Mammary epithelial cell (primary cell): ENCODE results near the gene ZNF385B.

Source experiments
- EZH2 ChIP-seq: IDR thresholded peaks from 2 replicates; pipeline ENCODE4 v1.6.1; 2012; ENCODE audit warnings: low read length, inconsistent platforms, borderline replicate concordance
- TF ChIP-seq, protein P1 (sequence below), 2 donors: IDR thresholded peaks in 1 of 2; conservative IDR thresholded peaks in 1 of 2; 2 replicates each; pipeline ENCODE4 v1.5.1; 2011 to 2012; ENCODE audit warnings: inconsistent platforms in 2 of 2, low read length in 2 of 2, mild to moderate bottlenecking in 2 of 2, control low read depth in 1 of 2, low read depth in 1 of 2; ENCODE audit not compliant: insufficient read depth in 1 of 2; ENCODE audit errors: extremely low read depth in 1 of 2

DNA sequence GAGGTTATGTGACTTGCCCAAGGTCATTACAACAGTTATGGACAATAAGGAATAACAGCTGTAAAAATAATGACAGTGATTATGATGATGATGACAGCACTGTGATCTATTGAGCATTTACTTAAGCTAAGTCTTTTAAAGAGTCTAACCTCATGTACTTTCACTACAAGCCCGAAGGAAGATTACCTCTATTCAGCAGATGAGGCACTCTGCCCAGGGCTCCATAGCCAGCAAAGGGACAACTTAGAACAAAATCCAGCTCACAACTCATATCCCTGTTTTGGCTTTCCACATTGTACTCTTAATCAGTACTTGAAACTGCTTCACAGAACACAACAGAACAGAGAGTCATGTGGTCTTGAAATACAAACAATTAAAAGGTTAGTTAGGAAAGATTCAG, 290.2 kb downstream of the ZNF385B start:
- TF ChIP-seq, protein P1, sequence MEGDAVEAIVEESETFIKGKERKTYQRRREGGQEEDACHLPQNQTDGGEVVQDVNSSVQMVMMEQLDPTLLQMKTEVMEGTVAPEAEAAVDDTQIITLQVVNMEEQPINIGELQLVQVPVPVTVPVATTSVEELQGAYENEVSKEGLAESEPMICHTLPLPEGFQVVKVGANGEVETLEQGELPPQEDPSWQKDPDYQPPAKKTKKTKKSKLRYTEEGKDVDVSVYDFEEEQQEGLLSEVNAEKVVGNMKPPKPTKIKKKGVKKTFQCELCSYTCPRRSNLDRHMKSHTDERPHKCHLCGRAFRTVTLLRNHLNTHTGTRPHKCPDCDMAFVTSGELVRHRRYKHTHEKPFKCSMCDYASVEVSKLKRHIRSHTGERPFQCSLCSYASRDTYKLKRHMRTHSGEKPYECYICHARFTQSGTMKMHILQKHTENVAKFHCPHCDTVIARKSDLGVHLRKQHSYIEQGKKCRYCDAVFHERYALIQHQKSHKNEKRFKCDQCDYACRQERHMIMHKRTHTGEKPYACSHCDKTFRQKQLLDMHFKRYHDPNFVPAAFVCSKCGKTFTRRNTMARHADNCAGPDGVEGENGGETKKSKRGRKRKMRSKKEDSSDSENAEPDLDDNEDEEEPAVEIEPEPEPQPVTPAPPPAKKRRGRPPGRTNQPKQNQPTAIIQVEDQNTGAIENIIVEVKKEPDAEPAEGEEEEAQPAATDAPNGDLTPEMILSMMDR (conservative IDR thresholded peaks at IDR 0.05 in 1 of 2, IDR thresholded peaks at IDR 0.05 in 1 of 2; ENCODE audit: extremely low read depth in 1 of 2, insufficient read depth in 1 of 2, low read depth in 1 of 2, low read length in 2 of 2) = no peak
- TF ChIP-seq EZH2 = no peak
